GM21619 (cell line): Measurements from ENCODE around the gene HOXA9.
A peak's percentile ranks its signal among the peaks of the same experiment; 100 is the strongest.

Source experiments
- ATAC-seq: cut with Tn5 transposase; IDR thresholded peaks from one replicate; pipeline ENCODE4 v1.9.1; 2021; ENCODE audit not compliant: unreplicated experiment

Gene HOXA9

DNA sequence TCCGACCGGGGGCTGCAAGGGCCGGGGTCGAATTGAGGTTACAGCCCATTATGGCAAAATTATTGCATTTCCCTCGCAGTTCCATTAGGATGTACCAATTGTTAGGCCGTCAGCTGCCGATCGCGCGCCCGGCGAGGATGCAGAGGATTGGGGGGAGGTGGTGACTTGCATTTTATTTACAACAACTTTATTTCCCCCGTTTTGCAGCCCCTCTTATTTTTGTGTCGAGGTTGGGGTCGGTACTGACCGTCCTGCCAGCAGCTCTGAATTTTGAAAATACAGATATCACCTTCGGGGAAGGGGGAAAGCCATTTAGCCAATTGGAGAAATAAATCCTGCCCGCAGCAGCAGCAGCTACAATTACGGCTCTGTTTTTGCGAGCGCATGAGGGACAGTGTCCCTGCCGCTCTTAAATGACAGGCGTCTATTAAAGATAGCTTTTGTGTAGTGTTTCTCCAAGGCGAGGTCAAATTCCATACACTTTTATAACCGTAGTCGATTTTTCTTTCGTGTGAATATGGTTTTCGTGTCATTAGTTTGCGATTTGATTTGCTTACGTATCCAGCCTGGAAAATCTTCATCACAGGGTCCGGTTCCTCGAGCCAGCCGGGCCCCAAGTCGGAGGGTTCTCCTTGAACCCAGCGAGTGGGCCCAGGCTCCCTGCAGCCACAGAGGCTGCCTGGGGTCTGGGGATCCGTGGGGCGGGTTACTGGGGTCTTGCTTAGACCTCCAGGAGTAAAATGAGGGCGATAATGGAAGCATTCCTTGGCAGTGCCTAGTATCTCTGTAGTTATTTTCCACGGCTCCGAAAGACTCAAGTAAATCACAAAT lies 21.2 kb downstream of the HOXA9 start:
- no peak for ATAC-seq

DNA sequence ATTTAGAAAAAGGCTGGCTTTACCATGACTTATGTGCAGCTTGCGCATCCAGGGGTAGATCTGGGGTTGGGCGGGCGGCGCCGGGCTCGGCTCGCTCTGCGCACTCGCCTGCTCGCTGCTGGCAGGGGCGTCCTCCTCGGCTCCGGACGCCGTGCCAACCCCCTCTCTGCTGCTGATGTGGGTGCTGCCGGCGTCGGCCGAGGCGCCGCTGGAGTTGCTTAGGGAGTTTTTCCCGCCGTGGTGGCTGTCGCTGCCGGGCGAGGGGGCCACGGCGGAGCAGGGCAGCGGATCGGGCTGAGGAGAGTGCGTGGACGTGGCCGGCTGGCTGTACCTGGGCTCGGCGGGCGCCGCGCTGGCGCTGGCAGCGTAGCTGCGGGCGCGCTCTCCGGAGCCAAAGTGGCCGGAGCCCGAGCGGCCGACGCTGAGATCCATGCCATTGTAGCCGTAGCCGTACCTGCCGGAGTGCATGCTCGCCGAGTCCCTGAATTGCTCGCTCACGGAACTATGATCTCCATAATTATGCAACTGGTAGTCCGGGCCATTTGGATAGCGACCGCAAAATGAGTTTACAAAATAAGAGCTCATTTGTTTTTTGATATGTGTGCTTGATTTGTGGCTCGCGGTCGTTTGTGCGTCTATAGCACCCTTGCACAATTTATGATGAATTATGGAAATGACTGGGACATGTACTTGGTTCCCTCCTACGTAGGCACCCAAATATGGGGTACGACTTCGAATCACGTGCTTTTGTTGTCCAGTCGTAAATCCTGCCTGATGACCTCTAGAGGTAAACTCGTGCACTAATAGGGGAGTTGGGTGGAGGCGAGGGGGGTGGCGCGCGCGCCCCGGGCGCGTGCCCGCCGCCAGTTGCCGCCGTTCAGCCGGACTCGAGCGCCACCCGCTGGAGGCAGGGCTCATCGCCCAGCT lies 22.1 kb downstream of the HOXA9 start, which contains the start of gene HOXA5:
HOXA5 (minus strand) TSS at position 659 of the 927 bp plus-strand sequence; CDS start at position 585, 74 bp downstream.
- no peak for ATAC-seq

DNA sequence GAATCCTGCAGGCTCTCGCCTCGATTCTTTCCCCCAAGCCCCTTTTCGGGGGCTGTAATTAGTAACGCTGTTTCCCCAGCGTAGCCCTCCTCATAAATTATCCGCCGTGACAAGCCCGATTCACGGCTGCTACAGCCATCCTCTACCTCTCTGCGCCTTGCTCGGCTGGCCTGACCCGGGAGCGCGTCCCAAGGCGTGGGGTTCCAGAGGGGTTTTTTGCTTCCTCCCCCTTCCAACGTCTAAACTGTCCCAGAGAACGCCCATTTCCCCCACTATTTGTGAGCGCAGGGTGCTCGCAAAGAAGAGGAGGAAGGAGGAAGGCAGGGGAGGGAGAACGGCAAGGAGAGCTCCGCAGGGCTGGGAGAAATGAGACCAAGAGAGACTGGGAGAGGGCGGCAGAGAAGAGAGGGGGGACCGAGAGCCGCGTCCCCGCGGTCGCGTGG lies 22.7 kb downstream of the HOXA9 start:
- ATAC-seq, result no peak

DNA sequence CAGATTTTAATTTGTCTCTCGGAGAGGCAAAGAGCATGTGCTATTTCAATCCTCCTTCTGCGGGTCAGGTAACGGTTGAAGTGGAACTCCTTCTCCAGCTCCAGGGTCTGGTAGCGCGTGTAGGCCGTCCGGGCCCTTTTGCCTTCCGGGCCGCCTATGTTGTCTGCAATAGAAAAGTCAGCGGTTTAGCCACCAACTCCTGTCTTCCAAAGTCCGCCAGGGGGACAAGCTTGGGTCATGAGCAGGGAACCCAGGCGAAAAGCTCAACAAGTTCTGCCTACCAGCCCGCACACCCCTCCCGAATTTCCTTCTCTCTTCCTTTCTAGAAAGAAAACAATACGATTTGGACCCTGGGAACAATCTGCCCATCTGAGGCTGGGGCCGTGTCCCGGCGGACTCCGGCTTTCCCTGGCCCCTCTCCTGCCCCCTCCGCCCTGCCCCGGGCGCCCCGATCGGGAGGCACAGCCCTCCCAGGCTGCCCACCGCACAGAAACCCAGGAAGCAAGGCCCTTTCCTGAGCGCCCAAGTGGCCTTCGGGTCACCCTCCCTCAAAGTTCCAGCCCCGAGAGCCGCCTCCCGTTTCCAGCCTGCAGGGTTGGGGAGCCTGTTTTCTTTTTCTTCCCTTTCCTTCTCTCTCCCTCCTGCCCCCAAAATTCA lies 23.3 kb downstream of the HOXA9 start:
- no peak for ATAC-seq

DNA sequence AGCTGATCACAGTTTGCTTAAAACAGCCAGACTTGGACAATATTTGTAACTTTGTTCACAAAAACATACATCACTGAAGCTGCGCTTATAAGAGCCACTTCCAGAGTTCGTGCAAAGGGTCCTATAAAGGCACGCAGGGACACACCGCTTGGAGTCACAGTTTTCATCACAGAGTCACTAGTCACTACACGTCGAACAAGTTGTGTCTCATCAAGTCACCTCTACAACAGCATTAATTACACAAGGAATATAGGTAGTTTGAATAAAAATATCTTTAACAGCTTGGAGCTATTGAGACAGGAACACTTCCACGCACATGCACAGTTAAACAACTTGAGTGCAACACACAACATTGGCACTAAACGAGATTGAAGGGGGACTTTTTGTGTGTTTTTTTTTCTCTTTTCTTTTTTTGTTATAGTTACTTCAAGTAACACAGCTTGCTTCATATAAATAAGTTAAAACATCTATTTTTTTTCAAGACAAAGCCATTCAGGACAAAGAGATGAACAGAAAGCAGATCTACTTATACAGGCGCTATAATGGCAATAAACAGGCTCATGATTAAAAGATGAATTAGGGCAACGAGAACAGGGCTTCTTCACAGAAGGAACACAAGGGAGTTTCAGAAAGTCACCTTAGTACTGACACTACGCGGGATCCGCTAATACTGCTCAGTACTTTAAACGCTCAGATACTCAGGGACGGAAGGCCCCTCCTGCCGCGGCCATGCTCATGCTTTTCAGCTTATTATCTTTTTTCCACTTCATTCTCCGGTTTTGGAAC lies 24.0 kb downstream of the HOXA9 start:
- no peak for ATAC-seq

DNA sequence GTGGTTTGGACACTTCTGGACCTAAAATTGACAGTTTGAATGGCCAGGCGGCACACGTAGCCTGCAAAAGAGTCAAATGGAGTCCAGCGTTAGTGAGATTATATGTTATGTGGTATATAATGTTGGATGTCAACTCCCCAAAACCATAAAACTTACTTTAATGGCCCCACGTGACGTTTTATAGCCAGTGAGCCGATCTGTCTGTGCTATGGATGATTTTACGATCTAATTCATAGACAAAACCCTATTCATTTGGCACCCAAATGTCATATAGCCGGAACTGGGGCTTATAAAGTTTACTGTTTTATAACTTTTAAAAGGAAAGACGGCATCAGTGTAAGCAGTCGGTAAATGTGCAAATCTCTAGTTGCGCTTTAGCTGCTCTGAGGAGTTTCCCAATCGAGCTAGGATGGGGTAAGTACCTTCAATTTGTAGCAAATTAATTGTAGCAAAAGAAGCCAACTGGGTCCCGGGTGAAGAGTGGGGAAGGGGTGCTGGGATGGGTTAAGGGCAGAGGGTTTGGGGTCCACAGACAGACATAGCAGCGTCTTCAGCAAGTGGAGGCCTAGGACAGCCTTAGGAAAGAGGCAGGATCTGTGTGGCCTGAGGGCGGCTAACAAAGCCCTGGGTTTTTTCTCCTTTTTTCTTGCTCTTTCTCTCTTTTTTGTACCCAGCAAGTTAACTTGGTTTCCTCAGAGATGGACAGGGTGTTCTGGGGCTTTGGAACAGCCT lies 25.0 kb downstream of the HOXA9 start:
- no peak for ATAC-seq

DNA sequence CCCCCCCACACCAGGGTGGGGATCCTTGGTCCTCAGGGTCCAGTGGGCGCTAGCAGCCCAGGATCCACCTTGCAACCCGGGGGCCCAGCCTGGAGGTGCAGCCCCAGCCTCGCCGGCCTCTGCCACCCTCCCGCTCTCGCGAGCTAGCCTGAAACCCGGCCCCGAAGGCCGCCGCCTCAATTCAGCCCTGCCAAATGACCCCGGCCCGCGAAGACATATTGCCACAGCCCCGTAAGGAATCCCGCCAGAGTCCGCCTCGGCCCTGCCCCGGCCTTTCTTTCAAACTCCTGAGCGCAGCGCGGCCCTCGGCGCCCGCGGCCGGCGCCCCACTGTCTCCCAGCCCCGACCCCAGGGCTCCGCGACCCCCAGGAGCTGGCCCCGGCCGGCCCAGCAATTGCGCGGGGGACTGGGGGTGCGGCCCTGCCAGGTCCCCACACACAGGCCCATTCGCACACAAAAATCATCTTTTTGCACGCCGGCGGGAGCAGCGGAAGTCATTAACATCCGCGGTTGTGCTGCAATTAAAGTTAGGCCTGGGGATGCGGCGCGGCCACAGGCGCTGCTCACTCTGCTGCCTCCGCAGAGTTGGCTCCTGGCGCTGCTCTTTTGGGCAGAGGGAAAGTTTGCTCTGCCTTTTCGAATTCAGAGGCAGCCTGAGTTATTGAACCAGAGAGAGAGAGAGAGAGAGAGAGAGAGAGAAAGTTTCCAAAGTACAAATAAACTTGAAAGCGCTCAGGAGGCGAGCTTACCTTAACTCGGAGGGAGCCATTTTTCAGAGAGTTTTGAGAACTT lies 25.8 kb downstream of the HOXA9 start:
- no peak for ATAC-seq

DNA sequence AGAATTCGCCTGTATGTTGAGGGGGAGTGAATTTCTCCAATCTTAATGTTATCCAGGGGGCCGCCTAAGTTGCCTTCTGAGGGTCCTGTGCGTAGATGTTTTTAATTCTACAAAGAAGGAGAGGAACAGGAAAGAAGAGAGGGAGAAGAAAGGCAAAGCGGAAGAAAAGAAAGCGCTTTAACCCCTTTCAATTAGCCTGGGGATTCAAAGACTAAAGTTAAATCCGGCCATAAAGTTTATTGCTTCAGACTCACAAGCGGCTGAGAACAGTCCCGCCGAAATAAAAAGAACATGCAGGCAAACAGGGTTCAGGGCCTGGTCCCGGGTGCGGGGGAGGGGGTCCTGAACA lies 26.4 kb downstream of the HOXA9 start:
- ATAC-seq, result no peak

DNA sequence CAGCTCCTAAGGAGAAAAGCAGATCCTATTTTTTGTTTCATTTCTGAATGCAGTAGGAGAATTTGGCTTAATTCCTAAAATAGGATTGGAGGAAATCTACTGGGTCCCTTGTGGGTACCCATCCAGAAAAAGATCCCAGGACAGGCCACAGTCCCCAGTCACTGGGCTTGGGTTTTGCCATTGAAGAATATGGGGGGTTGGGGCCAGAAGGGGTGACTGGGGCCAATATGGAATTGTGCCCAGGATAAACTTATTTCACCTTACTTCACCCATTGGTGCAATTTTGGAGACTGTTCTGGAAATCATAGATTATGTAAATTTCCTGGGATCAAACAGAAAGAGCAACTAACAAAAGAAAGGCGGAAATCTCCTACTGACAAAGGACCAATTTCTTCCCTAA lies 26.9 kb downstream of the HOXA9 start:
- ATAC-seq, result no peak

DNA sequence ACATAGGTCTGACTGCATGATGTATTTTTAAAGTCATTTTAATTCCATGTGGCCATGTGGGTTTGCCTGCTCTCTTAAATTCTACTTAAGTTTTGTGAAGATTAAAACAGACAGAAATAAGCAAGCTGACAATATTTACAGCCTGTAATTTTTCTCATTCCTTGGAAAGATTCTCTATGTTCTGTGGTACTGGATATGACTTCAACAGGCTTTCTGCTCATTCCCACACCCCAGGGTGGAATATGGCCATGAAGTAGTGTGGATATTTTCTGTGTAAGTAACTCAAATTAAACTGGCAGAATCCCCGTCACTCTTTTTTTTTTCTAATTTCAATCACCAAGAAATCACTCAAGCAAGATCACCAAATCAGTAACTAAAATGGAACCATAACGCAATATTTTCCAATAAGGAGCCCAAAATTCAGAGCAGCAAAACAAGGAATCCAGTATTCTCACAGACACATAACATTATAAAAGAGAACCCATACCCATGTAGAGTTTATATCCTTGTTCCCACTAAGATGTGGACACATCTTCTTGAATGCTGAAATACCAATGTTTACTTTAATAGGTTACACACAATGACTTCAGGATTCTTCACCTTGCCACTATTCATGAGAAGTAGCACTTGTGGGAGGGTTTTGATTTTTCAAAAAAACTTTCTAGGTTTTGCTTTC lies 27.6 kb downstream of the HOXA9 start:
- no peak for ATAC-seq

DNA sequence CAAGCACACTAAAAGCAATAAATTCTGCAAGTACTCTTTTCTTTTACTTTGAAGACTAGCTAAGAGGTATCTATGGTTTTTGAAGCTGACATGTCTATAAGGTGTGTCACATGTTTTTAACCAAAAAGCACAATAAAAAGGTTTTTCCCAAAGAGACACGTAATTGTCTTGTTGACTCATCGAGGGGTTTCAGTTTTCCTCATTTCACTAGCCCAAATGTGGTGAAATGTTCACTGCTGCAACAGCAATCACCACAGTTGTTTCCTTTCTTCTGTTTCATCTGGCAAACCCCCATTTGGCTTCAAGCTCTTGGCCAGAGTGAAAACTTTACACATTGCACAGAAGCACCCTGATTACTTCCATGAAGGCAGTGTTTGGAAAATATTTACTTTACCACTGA lies 30.9 kb downstream of the HOXA9 start:
- no peak for ATAC-seq

DNA sequence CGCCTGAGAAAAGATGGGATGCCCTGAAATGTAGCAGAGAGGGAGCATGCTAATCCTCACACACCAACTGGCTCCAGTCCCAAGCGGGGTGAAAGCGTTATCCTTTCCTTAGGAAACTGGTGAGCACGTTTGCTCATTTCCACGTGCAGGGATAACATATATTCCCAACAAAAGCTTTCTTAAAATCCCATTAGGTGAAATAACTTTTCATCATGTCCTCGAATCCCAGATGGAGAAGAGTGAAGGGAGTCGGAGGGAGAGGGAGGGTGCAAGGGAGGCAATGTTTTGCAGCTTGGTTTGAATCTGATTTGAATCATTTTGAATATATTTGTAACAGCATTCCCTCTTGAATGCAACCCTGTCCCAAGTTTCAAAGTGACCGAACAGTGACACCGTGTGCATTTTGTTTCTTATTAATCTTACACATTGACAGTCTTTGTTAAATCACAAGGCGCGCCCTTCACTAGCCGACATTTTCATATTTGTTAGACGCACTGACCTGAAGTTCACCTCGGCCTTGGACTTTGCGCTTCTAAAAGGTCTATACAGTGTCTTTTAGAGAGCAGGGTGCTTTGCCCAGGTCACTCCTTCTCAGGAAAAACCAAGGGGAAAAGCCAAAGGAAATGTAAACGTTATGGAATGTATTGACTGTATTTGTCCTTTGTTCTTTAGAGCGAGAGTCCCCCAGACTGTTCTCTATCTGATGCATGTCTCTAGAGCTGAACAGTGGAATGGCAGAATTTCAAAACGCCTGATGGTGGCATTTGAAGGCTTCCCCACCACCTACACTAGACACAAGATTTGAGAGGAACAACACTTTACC lies 31.7 kb downstream of the HOXA9 start:
- ATAC-seq, result no peak

DNA sequence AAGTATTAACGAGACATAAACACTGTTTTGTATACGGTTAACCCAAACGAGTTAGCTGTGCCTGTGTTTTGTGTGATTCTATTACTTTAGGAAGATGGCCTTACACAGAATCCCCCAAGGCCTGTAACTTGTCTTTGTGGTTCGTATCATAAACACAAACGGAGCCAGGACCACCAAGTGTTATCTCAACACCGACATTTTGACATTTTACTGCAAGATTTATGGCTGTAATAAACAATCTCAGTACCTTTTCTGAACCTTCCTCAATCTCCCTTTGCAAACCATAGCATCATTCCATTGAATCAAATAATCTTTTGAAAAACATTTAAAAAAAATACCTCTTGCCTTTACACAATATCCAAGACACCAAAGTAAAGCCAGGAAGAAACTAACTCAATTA lies 32.4 kb downstream of the HOXA9 start:
- ATAC-seq, result no peak

DNA sequence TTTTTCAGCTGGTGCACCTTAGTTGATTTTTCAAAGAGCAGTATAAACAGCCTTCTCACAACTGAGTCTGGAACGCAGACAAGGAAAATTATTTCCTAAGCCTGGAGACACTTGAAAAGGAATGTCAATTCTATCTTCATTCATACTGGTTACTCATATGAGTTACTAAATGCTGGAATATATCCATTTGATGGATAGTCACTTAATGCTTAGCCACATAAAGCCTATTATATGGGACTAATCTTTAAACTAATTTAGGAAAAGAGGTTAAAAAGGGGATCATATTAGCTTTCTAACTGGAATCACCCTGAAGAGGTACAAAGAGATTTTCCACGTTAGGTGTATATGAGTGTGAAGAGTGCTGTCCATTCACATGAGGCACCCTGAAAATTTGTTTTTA lies 33.1 kb downstream of the HOXA9 start:
- no peak for ATAC-seq

DNA sequence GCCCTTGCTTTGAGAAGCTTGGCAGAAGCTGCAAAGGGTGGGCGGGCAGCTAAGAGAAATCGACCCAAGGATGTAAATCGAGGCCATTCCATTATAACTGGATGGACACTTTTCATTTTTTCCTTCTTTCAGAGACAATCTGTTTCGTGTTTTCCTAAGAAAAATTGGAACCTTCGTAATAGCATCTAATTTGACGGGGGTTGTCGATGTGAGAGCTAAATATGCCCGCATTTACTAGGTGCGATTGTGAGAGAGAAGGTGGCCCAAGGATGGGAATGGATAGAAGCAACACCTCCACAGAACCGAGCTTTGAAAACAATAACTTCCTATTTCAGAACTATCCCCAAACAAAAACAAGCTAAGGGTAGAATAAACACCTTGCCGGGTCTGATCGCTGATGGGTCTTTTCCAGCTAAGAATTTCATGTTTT lies 33.9 kb downstream of the HOXA9 start:
- no peak for ATAC-seq

DNA sequence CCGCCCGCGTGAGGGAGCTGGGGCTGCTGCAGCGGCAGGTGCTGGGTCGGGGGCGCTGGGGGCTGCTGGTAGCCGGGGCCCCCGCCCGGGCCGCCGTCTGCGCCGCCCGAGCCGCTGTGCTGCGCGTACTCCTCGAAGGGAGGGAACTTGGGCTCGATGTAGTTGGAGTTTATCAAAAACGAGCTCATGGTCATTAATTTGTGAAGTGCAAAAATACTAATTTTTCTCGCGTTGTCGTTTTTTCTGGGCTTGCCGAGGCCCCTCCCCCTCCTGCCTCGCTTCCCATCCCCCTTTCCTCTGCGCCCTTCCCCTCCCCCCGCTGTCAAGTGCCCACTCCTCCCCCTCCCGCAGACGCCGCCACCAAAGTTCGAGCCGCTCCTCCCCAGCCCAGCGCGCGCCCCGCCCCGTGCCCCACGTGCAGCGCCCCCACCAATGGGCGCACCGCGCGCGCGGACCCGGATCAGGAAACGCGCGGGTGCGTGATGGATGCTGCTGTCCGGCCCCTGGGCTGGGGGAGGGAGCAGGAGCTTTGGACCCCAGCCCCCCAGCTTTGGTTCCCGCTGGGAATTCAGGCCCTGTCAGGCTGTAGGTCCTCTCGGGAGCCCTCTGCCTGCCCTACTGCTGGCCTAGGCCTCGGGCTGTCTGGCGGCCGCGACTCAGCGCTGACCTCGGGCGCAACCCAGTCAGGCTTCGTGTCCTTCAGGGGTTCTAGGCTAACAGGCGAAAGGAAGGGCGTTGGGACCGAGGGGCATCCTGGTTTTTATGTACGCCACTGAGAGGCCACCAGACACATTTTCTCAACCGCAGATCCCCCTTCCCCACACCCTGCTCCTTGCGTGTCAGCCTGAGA lies 34.6 kb downstream of the HOXA9 start, which contains the start of gene HOXA4:
HOXA4 (minus strand) TSS at position 218 of the 850 bp plus-strand sequence; CDS start at position 194, 24 bp downstream.
- ATAC-seq, result peak; percentile 67
